ENCODE data around the gene MMRN1.

Gene MMRN1

DNA sequence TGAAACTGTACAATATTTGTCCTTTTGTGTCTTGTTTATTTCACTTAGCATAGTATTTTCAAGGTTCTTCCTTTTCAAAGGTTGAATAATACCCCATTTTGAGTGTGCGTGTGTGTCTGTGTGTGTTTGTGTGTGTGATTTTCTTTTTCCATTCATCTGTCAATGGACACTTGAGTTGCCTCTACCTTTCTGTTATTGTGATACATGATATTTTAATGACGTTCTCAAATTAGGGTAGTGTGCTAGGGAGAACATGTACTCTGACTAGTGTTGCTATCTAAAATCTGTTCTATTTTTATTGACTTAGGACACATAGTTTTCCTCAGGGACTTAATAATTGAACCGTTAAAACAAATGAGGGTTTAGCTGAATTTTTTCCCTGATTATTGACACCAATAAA lies 9.9 kb downstream of the MMRN1 start:
- no peak for TF ChIP-seq BACH2 (CRISPR knock-in tag; IDR thresholded peaks at IDR 0.05; ENCODE audit: borderline replicate concordance)
- no peak for TF ChIP-seq GLIS3 (CRISPR knock-in tag; IDR thresholded peaks at IDR 0.05)
- no peak for TF ChIP-seq ZFP30 (CRISPR knock-in tag; IDR thresholded peaks at IDR 0.05)
- TF ChIP-seq SNAI2 (CRISPR knock-in tag; IDR thresholded peaks at IDR 0.05) = no peak
- no peak for TF ChIP-seq CSDC2 (CRISPR knock-in tag; IDR thresholded peaks at IDR 0.05)
- TF ChIP-seq, protein P1, sequence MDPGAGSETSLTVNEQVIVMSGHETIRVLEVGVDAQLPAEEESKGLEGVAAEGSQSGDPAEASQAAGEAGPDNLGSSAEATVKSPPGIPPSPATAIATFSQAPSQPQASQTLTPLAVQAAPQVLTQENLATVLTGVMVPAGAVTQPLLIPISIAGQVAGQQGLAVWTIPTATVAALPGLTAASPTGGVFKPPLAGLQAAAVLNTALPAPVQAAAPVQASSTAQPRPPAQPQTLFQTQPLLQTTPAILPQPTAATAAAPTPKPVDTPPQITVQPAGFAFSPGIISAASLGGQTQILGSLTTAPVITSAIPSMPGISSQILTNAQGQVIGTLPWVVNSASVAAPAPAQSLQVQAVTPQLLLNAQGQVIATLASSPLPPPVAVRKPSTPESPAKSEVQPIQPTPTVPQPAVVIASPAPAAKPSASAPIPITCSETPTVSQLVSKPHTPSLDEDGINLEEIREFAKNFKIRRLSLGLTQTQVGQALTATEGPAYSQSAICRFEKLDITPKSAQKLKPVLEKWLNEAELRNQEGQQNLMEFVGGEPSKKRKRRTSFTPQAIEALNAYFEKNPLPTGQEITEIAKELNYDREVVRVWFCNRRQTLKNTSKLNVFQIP (CRISPR knock-in tag; IDR thresholded peaks at IDR 0.05; ENCODE audit: borderline replicate concordance, low read depth) = no peak
- TF ChIP-seq TOX (CRISPR knock-in tag; IDR thresholded peaks at IDR 0.05; ENCODE audit: borderline replicate concordance) = no peak
- no peak for TF ChIP-seq ZNF8 (CRISPR knock-in tag; IDR thresholded peaks at IDR 0.05)
- TF ChIP-seq ESRRG (CRISPR knock-in tag; IDR thresholded peaks at IDR 0.05) = no peak
- no peak for TF ChIP-seq PPARA (CRISPR knock-in tag; IDR thresholded peaks at IDR 0.05; ENCODE audit: borderline replicate concordance)
- no peak for TF ChIP-seq ARNTL (CRISPR knock-in tag; IDR thresholded peaks at IDR 0.05; ENCODE audit: borderline replicate concordance, low read depth)
- no peak for ATAC-seq

DNA sequence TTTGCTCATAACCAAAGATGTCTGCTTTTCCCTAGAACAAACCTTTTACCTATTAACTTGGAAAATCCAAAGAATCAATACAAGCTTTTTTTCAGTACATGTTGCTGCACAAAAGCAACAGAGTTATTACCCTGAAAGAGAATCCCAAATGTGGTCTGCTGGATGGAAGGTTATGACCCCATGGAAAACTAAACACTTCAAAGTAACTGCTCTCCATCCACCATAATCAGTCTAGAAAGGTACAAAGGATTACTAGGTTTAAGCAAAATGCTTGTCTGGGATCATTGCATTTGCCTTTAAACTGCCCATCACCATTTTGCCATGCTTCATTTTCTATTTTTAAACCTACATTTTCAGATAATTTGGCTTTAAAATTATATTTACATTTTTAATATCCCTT lies 11.7 kb downstream of the MMRN1 start:
- no peak for TF ChIP-seq CSRNP3 (CRISPR knock-in tag; IDR thresholded peaks at IDR 0.05)
- no peak for ATAC-seq

DNA sequence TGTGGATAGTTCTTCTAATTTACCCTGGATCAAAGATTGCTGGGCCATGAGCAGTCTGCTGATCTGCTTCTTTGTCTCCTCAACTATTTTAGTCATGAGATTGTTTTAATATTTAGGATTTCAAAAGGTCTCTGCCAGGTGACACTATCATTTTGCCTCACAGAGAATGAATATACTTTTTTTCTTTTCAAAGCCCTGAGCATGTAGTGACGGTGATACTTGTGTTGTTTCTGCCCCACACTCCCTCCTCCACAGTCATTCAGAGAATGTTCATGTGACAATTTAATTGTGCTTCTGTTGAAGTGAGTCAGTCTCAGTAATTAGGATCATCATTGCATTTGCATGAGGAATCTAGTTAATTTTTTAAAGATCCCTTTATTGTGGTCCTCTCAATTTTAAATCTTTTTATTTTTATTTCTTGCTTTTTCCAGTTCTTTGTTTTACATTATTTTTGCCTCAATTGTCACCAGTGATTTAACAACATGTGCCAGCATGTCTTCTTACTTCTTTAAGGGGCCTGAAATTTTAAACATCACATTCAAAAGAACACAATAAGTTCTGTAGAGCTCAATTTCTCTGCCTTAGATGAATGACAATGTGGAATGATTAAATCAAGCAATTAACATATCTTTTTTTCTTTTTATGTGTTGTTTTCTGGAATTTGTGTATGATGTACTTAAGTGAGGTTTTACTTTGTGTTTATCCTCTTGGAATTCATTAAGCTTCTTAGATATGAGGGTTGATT lies 12.3 kb downstream of the MMRN1 start:
- TF ChIP-seq ZNF565 (CRISPR knock-in tag; conservative IDR thresholded peaks at IDR 0.05; ENCODE audit: low read depth) (no peak), TOX (CRISPR knock-in tag; IDR thresholded peaks at IDR 0.05; ENCODE audit: borderline replicate concordance) (no peak), ZFP30 (CRISPR knock-in tag; IDR thresholded peaks at IDR 0.05) (no peak), SNAI2 (CRISPR knock-in tag; IDR thresholded peaks at IDR 0.05) (no peak), ESRRG (CRISPR knock-in tag; IDR thresholded peaks at IDR 0.05) (no peak), CSRNP3 (CRISPR knock-in tag; IDR thresholded peaks at IDR 0.05) (no peak), ARNTL (CRISPR knock-in tag; IDR thresholded peaks at IDR 0.05; ENCODE audit: borderline replicate concordance, low read depth) (no peak), RARB (CRISPR knock-in tag; IDR thresholded peaks at IDR 0.05) (no peak), ZFP3 (CRISPR knock-in tag; IDR thresholded peaks at IDR 0.05) (no peak), CSDC2 (CRISPR knock-in tag; IDR thresholded peaks at IDR 0.05) (no peak), ZC3H10 (CRISPR knock-in tag; IDR thresholded peaks at IDR 0.05) (no peak), ZNF8 (CRISPR knock-in tag; IDR thresholded peaks at IDR 0.05) (no peak), CREB5 (CRISPR knock-in tag; IDR thresholded peaks at IDR 0.05; ENCODE audit: low read depth) (no peak), PPARA (CRISPR knock-in tag; IDR thresholded peaks at IDR 0.05; ENCODE audit: borderline replicate concordance) (no peak)
- TF ChIP-seq, protein P1 (CRISPR knock-in tag; IDR thresholded peaks at IDR 0.05; ENCODE audit: borderline replicate concordance, low read depth) = no peak
- TF ChIP-seq, protein P2, sequence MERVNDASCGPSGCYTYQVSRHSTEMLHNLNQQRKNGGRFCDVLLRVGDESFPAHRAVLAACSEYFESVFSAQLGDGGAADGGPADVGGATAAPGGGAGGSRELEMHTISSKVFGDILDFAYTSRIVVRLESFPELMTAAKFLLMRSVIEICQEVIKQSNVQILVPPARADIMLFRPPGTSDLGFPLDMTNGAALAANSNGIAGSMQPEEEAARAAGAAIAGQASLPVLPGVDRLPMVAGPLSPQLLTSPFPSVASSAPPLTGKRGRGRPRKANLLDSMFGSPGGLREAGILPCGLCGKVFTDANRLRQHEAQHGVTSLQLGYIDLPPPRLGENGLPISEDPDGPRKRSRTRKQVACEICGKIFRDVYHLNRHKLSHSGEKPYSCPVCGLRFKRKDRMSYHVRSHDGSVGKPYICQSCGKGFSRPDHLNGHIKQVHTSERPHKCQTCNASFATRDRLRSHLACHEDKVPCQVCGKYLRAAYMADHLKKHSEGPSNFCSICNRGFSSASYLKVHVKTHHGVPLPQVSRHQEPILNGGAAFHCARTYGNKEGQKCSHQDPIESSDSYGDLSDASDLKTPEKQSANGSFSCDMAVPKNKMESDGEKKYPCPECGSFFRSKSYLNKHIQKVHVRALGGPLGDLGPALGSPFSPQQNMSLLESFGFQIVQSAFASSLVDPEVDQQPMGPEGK (CRISPR knock-in tag; IDR thresholded peaks at IDR 0.05; ENCODE audit: borderline replicate concordance) = no peak
- no peak for ATAC-seq
